Spleen (tissue), 7 donors: Measurements from ENCODE around the gene TMEM169.

Source experiments
- POLR2A ChIP-seq, 3 donors: fragments of 450-650 bp; IDR thresholded peaks; one replicate each; pipeline ENCODE4 v1.5.1; 2017; ENCODE audit warnings: antibody characterized with exemption in 3 of 3, mild to moderate bottlenecking in 1 of 3
- POLR2AphosphoS5 ChIP-seq, 3 donors: sonication (generic); formaldehyde crosslinking; IDR thresholded peaks; one replicate each; pipeline ENCODE4 v1.5.1; 2017; ENCODE audit warnings: antibody characterized with exemption in 3 of 3
- TF ChIP-seq, protein P1 (sequence below), 11 experiments: fragments of 200-600 bp in 7 of 11; fragments of 450-650 bp in 4 of 11; sonication (generic) in 4 of 11; IDR thresholded peaks in 8 of 11; conservative IDR thresholded peaks in 3 of 11; 1 replicate in 7 of 11; 2 replicates in 4 of 11; pipeline versions ENCODE4 v1.4.0 to v1.8.0; 2016 to 2021; ENCODE audit warnings: antibody characterized with exemption in 11 of 11, inconsistent platforms in 4 of 11, mild to moderate bottlenecking in 1 of 11
- donor health status: DM: no; HTN: no; CAD: no; lungs with moderate emphysema.
- donor health status: DM: no; HTN: no; CAD: no.
- donor health status: DM: no; HTN: no; CAD: no.

DNA sequence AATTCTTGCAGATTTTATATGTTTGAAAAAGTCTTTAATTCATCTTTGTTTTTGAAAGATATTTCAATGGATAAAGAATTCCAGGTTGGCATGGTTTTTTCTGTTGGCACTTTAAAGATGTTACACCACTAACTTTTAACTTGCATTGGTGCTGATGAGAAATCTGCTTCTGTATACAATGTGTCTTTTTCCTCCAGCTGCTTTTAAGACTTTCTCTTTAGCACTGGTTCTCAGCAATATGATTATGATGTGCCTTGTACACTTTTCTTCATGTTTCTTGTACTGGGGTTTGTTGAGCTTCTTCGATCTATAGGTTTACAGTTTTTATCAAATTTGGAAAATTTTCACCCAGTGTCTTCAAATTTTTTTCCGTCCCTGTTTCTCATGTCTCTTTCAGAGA is 29.3 kb upstream of the TMEM169 start:
- TF ChIP-seq POLR2AphosphoS5 (IDR thresholded peaks at IDR 0.05) (no peak), POLR2A (IDR thresholded peaks at IDR 0.05) (no peak)
- TF ChIP-seq, protein P1, sequence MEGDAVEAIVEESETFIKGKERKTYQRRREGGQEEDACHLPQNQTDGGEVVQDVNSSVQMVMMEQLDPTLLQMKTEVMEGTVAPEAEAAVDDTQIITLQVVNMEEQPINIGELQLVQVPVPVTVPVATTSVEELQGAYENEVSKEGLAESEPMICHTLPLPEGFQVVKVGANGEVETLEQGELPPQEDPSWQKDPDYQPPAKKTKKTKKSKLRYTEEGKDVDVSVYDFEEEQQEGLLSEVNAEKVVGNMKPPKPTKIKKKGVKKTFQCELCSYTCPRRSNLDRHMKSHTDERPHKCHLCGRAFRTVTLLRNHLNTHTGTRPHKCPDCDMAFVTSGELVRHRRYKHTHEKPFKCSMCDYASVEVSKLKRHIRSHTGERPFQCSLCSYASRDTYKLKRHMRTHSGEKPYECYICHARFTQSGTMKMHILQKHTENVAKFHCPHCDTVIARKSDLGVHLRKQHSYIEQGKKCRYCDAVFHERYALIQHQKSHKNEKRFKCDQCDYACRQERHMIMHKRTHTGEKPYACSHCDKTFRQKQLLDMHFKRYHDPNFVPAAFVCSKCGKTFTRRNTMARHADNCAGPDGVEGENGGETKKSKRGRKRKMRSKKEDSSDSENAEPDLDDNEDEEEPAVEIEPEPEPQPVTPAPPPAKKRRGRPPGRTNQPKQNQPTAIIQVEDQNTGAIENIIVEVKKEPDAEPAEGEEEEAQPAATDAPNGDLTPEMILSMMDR (IDR thresholded peaks at IDR 0.05 in 8 of 11, conservative IDR thresholded peaks at IDR 0.05 in 3 of 11) = no peak
